CMK (cell line): ENCODE measurements around the gene VCL.
"Not testable (repeated sequence)": the region's sequence is repeated elsewhere in the genome, so short reads cannot be mapped to it uniquely, and the experiment has no call there.

ENCODE experiments used
- DNase-seq: peaks from one replicate; pipeline ENCODE4 v3.0.0-alpha.2; 2010; ENCODE audit warnings: low read depth

VCL gene

DNA sequence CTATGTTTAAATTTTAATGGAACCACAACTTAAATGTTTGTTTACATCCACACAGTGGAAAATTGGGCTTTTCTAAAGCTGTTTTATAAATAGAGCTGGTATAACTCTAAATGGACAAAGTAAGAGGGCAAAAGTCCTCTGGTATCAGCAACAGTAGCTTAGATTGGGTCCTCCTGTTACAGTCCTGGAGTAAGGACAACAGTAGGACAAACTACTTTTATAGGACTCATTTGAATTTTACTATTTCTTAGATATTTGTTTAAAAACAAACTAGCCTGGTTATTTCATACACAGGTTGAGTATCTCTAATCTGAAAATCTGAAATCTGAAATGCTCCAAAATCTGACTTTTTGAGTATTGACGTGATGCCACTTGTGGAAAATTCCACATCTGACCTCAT, 8.4 kb downstream of the VCL start:
- no peak for DNase-seq

DNA sequence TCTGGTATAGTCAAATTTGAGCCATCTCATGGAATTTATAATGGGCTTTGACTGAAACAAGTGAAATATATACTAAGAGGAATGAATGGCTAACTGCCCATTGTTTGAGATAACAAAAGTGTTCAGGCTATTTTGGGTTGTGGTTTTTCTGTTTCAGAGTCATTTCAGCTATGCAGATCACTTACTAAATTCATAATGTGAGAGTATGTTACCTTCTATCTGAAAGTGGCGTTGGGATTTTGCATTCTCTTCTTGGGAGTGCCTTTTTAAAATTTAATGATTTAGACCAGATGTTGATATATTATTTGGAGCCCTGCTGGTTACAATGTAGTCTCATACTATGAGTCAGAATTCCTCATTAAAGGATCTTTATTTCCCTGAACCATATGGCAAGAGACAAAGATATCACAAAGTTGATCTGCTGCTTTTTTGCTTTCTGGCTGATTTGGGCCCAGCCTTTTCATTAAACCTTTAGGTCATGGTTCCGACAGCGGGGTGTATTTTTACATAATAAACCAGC, 10.4 kb downstream of the VCL start:
- no peak for DNase-seq

DNA sequence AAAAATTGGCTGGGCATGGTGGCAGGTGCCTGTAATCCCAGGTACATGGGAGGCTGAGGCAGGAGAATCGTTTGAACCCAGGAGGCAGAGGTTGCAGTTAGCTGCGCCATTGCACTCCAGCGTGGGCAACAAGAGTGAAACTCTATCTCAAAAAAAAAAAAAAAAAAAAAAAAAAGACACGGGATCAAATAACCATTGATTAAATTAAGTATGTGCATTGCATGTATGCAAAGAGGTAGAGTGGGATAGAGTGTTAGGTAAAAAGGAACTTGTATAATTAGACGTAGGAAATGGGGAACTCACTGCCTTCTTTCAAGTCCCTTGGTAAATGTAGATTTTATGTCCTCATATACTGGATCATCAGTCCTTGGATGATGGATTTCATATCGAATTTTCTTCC, 13.1 kb downstream of the VCL start:
- no peak for DNase-seq

DNA sequence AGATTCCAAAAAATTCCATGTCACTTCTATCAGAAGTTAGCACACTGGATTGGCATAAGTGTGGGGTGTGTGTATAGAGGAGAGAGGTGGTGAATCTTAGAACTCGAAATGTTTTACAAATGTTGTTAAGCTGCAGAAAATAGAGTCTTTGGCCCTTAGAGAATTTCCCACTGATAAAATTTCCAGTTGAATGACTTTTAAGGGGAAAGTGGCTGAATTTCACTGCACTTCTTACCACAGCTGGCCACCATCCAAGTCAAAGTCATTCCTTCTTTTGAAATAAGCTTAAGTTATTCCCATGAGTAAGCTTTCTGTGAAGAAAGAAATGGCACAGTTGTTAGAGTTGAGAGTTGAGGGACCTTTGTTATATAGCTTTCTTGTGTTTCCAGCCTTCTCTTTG, 13.9 kb downstream of the VCL start:
- no peak for DNase-seq

DNA sequence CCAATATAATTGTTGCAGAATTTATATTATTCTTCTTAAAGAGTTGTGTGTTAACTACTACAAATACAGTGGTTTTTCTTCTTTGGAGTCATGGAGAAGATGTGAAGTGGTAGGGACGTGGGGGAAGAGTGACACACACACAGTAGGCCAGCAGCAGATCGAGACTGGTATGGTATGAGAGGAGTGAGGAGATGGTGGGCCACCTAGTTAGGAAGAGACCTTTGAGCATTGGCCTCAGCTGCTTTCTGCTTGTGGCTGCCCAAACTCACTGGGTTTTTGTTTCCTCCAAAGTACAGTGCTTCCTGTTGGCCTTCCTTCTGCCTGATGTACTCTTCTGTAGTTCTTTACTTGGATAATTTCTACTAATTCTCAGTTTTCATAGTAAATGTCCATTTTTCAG, 14.6 kb downstream of the VCL start:
- DNase-seq: no peak

DNA sequence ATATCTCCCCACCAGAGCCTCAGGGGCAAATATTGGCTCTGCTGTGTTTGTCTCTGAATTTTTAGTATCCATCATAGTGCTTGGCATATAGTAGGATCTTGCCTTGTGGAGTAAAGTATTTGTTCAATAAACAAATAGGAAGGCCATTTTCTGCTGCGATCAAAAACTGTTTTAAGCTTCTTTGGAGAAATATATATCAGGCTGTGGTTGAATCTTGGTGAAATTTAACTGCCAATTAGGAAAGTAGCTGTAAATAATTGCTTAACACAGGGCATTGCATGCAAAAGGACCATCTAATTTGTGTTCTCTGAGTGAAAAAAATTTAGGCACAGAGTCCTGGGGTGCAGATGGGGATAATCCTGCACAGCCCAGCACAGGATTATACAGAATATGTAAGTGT, 15.1 kb downstream of the VCL start:
- DNase-seq: no peak

DNA sequence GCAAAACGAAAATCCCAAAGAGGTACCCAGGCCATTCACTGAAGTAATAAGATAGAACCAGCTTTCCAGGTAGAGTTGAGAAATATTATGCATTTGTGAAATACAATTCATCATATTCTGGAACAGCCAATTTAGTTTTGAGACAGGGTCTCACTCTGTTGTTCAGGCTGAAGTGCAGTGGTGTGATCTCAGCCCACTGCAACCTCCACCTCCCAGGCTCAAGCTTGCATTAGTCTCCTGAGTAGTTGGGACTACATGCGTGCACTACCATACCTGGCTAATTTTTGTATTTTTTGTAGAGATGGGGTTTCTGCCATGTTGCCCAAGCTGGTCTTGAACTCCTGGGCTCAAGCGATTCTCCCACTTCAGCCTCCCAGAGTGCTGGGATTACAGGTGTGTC, 16.7 kb downstream of the VCL start:
- DNase-seq: not testable (repeated sequence)

DNA sequence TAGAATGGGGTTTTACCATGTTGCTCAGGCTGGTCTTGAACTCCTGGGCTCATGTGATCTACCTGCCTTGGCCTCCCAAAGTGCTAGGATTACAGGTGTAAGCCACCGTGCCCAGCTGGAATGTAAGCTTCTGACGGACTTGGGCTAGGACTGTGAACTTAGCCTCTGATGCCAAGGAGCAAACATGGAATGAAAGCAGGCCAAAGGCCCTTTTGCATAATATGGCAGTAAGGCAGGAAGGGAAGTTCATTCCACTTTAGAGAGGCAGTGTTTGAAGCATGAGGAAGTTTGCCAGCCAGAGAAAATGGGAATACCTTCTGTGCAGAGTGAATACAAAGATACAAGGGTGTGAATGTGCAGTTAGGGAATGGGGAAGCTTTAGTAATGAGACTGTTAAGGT, 20.3 kb downstream of the VCL start:
- DNase-seq: no peak

DNA sequence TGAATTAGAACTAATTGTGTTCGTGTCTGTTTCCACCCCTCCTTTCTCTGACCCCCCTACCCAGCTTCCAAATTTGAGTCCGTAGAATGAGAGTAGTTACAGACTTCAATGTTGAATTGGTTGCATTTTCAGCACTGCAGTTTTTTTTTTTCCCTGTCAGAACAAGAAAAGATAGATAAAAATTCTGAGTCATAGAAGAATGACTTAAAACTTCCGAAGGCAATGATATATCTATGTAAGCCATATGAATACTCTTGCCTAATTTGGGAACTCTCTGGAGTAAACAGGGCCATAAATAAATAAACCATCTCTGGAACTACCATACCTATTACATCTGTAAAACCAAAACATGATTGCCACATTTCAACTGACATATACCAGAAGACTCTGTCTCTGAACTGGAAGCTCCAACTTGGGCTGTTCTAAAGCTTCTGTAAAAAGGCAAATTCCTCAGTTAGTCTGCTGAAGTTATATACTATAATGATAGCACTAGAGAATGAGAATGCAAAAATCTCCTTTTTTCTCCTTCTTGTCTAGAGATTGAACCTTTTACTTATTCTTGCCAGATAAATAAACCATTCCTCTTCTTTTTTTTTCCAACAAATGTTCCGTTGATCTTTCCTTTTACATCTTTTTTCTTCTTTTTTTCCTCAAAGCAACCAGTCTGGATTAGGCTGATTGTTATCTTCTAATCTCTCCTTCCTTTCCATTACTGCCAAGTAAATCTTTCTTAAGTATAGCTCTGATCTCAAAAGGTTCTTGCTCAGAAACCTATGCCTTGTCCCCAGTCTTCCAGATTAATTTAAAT, 23.5 kb downstream of the VCL start:
- DNase-seq: no peak

DNA sequence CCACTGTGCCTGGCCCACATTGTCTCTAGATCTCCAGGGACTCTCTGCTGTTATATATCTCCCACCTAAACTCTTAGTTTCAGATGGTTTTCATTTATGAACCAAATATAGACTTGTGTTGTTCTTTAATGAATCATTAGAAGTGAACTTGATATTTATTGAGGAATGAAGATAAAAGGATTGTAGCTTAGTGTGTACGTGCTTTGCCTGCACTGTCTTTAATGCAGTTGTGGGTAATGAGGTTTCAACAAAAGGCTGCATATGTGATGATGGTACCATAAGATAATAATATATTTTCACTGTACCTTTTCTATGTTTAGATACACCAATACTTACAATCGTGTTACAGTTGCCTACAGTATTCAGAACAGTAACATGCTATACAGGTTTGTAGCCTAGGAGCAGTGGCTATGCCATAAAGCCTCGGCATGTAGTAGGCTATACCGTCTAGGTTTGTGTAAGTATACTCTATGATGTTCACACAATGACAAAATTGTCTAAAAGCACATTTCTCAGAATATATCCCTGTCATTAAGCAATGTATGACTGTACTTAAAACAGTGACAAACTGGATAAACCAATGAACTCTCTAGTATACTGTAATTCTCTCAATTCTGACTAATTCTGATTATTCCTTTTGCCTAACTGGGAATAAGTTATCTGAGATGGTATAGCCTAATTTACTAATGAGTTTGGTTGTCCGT, 25.2 kb downstream of the VCL start:
- no peak for DNase-seq

DNA sequence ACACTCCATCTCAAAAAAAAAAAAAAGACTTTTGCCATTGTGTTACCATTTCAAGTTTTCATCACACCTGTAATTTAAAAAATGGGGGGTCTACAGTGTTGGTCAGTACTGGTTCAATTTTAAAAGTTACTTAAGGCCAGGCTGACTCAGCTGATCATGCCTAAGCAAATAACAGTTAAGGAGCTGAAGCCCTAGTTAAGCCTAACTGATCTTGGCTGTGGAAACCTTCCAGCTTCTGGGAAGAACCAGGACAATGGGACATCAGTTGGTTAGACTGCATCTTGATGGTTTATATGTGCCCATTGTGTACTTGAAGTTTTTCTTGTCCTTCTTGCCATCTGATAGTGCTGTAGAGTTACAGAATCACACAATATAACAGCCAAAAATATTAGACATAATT, 26.7 kb downstream of the VCL start:
- DNase-seq: no peak

DNA sequence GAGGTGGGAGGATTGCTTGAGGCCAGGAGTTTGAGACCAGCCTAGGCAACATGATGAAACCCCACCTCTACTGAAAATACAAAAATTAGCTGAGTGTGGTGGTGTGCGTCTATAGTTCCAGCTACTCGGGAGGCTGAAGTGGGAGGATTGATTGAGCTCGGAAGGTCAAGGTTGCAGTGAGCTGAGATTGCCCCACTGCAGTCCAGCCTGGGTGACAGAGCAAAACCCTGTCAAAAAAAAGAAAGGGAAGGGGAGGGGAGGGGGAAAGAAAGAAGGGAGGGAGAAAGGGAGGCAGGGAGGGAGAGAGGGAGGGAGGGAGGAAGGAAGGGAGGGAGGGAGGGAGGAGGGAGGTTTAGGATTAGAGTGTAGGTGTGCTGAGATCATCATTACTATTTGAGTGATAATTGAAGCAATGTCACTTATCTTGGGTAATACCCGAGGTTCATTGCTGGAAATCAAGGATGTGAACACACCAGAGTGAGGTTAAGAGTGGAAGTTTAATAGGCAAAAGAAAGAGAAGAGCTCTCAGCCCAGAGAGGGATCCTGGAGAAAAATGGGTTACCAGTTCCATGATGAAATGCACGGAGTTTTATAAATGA, 27.6 kb downstream of the VCL start:
- no peak for DNase-seq

DNA sequence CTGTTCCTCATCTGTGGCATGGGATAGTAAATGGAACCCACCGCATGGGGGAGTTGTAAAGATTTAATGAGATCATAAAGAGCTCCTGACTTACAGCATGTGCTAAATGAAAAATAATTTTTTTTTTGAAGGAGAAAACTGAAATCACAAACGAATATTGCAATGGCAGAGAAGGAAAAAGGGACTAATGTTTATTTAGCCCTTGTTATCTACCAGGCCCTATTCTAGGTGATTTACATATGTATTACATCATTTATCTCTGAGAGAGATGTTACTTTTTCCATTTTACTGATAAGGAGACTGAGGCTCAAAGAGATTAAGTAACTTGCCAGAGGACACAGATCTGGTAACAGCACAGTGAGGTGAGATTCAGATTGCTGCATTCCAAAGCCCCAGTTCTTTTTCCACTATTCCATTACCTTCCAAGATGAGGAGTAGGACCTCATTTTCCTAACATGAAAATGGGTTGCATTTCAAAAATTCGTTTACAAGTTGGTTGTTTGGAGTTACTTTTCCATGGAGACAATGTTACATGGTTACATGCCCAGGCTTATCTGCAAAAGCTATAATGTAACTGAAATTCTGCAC, 28.6 kb downstream of the VCL start:
- no peak for DNase-seq

DNA sequence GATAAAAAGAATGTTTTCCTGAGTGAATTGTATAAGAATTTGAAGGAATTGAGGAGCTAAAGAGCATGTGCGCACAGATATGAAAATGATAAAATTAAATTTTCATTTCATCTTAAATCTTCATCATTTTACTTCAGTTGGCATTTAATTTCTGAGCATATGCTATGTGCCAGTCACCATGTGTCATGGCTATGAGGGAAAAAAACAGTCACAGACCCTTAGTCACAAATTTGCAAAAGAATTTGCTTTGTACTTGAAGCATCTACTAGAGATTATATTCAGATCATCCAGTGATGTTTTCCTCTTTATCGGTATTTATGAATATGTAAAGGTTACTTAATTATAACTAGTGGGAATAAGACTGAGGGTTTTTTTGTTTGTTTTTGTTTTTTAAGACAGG, 29.8 kb downstream of the VCL start:
- DNase-seq: no peak

DNA sequence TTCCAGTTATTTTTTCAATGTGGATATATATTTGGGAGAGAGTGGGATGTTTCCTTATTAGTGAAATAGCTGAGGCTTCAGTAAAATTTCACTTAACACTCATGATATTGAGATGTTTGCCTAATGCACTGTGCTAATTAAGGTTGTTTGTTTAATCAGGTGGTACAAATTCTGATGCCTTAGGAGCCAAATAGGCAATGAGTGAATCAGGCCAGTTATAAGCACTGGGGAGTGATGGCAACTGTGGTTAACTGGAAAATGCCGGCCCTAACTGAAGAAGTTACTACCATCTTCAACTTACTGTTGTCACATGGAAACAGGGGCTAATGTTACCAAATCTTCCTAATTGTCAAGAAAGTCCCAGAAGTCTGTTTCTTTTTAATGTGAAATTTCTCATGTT, 32.0 kb downstream of the VCL start:
- DNase-seq: no peak

DNA sequence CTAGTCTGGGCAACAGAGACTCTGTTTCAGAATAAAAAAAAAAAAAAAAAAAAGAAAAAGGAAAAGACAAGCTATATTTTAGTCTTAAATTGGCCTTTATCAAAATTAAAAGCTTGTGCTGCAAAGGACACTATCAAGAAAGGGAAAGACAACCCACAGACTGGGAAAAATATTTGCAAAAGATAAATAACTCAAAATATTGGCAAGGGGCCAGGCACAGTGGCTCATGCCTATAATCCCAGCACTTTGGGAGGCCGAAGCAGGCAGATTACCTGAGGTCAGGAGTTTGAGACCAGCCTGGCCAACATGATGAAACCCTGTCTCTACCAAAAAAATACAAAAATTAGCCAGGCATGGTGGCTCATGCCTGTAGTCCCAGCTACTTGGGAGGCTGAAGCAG, 34.3 kb downstream of the VCL start:
- not testable (repeated sequence) for DNase-seq

DNA sequence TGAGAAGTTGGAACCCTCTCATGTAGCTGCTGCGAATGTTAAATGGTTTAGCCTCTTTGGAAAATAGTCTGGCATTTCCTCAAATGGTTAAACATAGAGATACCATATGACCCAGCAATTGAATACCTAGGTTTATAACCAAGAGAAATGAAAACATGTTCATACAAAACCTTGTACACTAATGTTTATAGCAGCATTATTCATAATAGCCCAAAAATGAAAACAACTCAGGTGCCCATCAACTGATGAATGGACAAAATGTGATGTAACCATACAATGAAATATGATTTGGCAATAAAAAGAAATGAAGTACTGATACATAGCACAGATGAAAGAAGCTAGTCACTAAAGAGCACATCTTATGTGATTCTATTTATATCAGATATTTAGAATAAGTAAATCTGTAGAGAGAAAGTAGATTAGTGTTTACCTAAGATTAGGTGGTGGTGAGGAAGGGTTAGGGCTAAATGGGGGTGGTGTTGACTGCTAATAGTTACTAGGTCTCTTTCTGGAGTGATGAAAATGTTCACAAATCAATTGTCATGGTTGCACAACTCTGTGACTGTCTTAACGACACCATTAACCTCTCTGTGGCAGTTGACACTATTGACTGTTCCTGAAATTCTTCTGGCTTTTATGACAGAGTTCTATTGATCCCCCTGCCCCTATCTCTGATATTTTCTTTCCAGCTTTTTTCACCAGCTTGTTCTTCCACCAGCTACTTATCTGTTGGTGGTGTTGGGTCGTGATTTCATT, 35.2 kb downstream of the VCL start:
- no peak for DNase-seq

DNA sequence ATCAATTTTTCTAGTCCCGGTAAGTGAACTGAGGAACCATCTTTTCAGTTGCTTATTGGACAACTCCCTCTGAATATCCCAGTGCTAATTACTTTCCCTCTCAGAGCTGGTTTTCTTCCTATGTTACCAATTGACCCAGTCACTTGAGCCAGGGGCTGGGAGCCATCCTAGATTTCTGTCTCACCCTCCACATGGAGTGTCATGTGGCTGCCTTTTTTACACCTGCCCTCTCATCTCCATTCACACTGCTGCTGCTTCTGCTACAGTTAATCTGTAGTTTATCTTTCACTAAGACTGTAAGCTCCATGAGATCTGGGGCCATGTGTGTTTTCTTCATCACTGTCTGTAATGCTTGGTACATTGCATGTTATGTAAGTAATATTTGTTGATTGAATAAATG, 35.8 kb downstream of the VCL start:
- DNase-seq: no peak

DNA sequence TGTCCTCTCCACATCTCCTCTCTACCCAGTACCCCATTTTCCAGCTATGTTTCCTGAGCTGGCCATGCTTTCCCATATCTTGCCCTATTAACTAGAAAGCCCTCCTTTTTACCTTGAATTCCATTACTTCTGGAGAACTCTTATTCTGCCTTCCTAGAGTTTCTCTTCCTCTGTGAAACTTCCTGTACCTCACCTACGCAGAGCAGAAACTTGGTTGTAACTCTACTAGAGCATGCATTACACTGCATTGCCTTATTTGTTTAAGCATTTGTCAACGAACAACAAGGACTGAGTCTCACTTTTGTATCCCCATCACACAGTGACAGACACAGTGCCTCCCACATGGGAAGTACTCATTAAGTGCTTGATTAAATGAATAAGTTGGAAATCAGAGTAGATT, 36.4 kb downstream of the VCL start:
- DNase-seq: no peak

DNA sequence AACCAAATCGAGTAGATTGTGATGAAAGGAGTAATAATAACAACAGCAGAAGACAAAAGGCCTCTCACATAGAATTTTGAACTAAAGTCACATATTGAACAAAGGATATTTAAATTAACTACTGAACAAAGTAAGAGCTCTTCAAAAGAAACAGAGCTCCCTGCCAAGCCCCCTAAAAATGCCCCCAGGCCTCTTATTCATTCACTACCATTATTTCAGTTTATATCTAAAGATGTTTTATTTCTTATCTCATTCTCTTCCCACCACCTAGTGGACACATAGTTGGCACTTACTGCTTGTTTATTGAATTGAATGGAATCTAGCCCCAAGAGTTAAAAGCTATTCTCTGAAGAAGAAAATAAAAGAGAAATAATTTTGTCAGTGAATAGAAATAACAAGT, 37.4 kb downstream of the VCL start:
- DNase-seq: no peak

DNA sequence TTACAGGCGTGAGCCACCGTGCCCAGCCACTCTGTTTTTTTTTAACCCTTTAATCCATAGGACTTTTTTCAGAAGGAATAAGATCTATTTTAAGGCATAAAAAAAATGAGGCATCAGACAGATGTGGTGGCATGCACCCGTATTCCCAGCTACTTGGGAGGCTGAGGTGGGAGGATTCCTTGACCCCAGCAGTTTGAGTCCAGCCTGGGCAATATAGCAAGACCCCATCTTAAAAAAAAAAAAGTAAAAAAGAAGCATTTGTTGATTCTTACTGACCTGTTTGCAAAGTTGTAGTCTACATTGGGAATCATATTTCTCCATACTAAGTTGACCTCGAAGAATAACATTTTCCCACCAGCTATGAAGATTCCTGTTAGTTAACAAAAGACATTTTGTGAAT, 38.6 kb downstream of the VCL start:
- no peak for DNase-seq

DNA sequence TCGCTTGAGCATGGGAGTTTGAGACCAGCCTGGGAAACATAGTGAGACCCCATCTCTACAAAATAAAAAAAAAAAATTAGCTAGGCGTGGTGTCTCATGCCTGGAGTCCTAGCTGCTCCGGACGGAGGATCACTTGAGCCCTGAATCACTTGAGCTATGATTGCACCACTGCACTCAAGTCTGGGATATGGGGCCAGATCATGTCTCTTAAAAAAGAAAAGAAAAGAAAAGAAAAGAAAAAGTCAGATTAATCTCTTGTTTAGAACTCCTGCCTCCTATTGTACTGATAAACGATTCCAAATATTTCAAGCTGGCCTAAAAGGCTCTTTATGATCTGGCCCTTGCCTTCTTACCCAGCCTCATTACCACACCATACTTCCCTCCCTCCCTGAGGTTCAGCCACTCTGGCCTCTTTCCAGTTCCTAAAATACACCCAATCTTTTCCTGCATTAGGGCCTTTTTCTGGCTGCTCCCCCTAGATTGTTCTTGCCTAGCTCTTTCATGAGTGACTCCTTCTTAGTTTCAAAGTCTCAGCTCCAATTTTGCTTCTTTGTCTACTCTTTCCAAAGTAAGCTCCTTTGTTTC, 41.7 kb downstream of the VCL start:
- no peak for DNase-seq
